OCI-LY7 (cell line): ENCODE measurements around the gene STAT2. TPM values are rescaled to one million over a fixed set of nuclear protein-coding genes. Genes with fewer than 3 reads are reported as not detected.

ENCODE experiments used
- BruUV-seq: library from RNA; stranded (reverse); fragments of 400-500 nt; replicated peaks from 2 replicates; lab custom pipeline; 2021; lab: Mats Ljungman, UMichigan
- CTCF ChIA-PET: fragments of 300-600 bp; sonication (Branson Sonifier 250); formaldehyde crosslinking; loops from one replicate; lab custom pipeline; 2022; ENCODE audit warnings: antibody characterized with exemption; ENCODE audit not compliant: unreplicated experiment; lab: Charles Lee
- POLR2A ChIA-PET: fragments of 300-600 bp; sonication (Branson Sonifier 250); formaldehyde crosslinking; loops from one replicate; lab custom pipeline; 2022; ENCODE audit warnings: antibody characterized with exemption; lab: Charles Lee
- DNase-seq: peaks from one replicate; pipeline ENCODE4 v3.0.0-alpha.2; 2015; ENCODE audit warnings: low spot score
- H2AFZ ChIP-seq: fragments of 200-600 bp; sonication (generic), shearing (Covaris generic); 2 replicates; pipeline ENCODE4 v1.6.1; 2014; ENCODE audit warnings: mild to moderate bottlenecking, antibody characterized with exemption, low read length, moderate library complexity
- H3K27ac ChIP-seq: fragments of 200-600 bp; sonication (generic); 2 replicates; pipeline ENCODE4 v1.5.1; 2014; ENCODE audit warnings: mixed run types, low read depth, mild to moderate bottlenecking, moderate library complexity, low read length, inconsistent platforms; ENCODE audit not compliant: poor library complexity, severe bottlenecking
- H3K36me3 ChIP-seq: fragments of 200-600 bp; sonication (generic); 2 replicates; pipeline ENCODE4 v1.6.1; 2014; ENCODE audit warnings: mild to moderate bottlenecking, antibody characterized with exemption, low read length, moderate library complexity, mixed read lengths; ENCODE audit not compliant: insufficient read depth
- H3K4me1 ChIP-seq: fragments of 200-600 bp; sonication (generic); 2 replicates; pipeline ENCODE4 v1.5.1; 2014; ENCODE audit warnings: mild to moderate bottlenecking, low read length; ENCODE audit not compliant: insufficient read depth, poor library complexity, severe bottlenecking
- H3K4me2 ChIP-seq: fragments of 200-600 bp; sonication (generic); 2 replicates; pipeline ENCODE4 v1.6.1; 2014; ENCODE audit warnings: mild to moderate bottlenecking, low read length
- H3K4me3 ChIP-seq: fragments of 200-600 bp; sonication (generic); 2 replicates; pipeline ENCODE4 v1.5.1; 2014; ENCODE audit warnings: mild to moderate bottlenecking, low read depth, low read length; ENCODE audit not compliant: poor library complexity, severe bottlenecking
- H3K79me2 ChIP-seq: fragments of 200-600 bp; sonication (generic); 2 replicates; pipeline ENCODE4 v1.6.1; 2016; ENCODE audit warnings: low read depth, mild to moderate bottlenecking, low read length, moderate library complexity, mixed read lengths; ENCODE audit not compliant: insufficient read depth
- H3K9me2 ChIP-seq: fragments of 200-600 bp; sonication (generic); 2 replicates; pipeline ENCODE4 v1.6.1; 2016; ENCODE audit warnings: mild to moderate bottlenecking, low read length, mixed read lengths; ENCODE audit not compliant: insufficient read depth
- H3K9me3 ChIP-seq: fragments of 200-600 bp; sonication (generic); 2 replicates; pipeline ENCODE4 v1.6.1; 2014; ENCODE audit warnings: mild to moderate bottlenecking, mixed run types, low read length, mixed read lengths
- H4K20me1 ChIP-seq: fragments of 200-600 bp; sonication (generic); 2 replicates; pipeline ENCODE4 v1.6.1; 2014; ENCODE audit warnings: mild to moderate bottlenecking, antibody characterized with exemption, low read length, moderate library complexity, mixed read lengths; ENCODE audit not compliant: insufficient read depth
- CTCF ChIP-seq: fragments of 200-600 bp; sonication (generic); conservative IDR thresholded peaks from 2 replicates; pipeline ENCODE4 v1.5.1; 2014; ENCODE audit warnings: mild to moderate bottlenecking, antibody characterized with exemption, low read length, moderate library complexity, mixed read lengths
- EZH2phosphoT487 ChIP-seq: fragments of 200-600 bp; sonication (generic); IDR thresholded peaks from 2 replicates; pipeline ENCODE4 v1.6.1; 2018; ENCODE audit warnings: low read depth, borderline replicate concordance, mild to moderate bottlenecking, mixed run types, antibody characterized with exemption, low read length, moderate library complexity, mixed read lengths
- intact Hi-C: fragments of 100-400 bp; cut with micrococcal nuclease; formaldehyde crosslinking; loops from one replicate; pipeline ENCODE4 v1.10.0; 2022; ENCODE audit not compliant: unreplicated experiment
- total RNA-seq, 2 experiments: library from RNA; depleted of rRNA in 1 of 2; stranded (reverse); fragments of >200 nt in 1 of 2; shearing (Covaris generic) in 1 of 2; gene quantifications; 2 replicates each; pipeline ENCODE4 v1.2.3, GENCODE V29; 2014 to 2022

The STAT2 gene
- total RNA-seq, 2 experiments from 2014 or later, result 75.3 to 126 TPM

- peak; percentile 80 for DNase-seq
- TF ChIP-seq EZH2phosphoT487, result no peak
- no peak for TF ChIP-seq CTCF
- H3K79me2 ChIP-seq, result peaks cover 10% of the 10 kb centered on the region; the same call in 1 of the 2 replicates
- H3K36me3 ChIP-seq, result peaks cover 27% of the 10 kb centered on the region
- peak within 1 kb of the TSS; percentile 65 for H3K4me3 ChIP-seq
- intact Hi-C loops, result loop anchor here (2.0 kb wide), 2 partner anchors 22 to 36 kb away; partner anchors contain the start of gene STAT2
- peaks cover 60% of the 10 kb centered on the region for H3K4me1 ChIP-seq
- ChIA-PET CTCF (interaction anchor here (0.6 to 1.5 kb wide), 4 partner anchors 20 to 79 kb away, joined by 4 to 6 read pairs (median 4); partner anchors contain the start of gene STAT2), POLR2A (interaction anchor here (0.7 to 9.4 kb wide), 20 partner anchors 10 to 133 kb away, joined by 3 to 70 read pairs (median 5); partner anchors contain the start of genes CNPY2, RNF41, SPRYD4 and STAT2)
- BruUV-seq, result no TSS peak
- peak within 1 kb of the TSS; percentile 33; the same call in 1 of the 2 replicates for H2AFZ ChIP-seq
- H3K9me3 ChIP-seq, result no peaks in the 10 kb centered on the region
- H4K20me1 ChIP-seq, result no peaks in the 10 kb centered on the region
- peak within 1 kb of the TSS; percentile 92 for H3K4me2 ChIP-seq
- H3K27ac ChIP-seq, result peak within 1 kb of the TSS; percentile 85
- H3K9me2 ChIP-seq, result no peaks in the 10 kb centered on the region
Measured at GRCh38 chr12:56338308-56339157, 21.4 kb downstream of the STAT2 start, which contains the start of gene IL23A. Gene IL23A, plus strand, starts transcription at chr12:56338884. Its CDS starts 161 bp downstream, at chr12:56339045.

GRCh38 chr12:56337753-56338251 is 22.1 kb downstream of the STAT2 start:
- CTCF ChIA-PET, result interaction anchor here (0.8 to 1.5 kb wide), 2 partner anchors 22 kb away, joined by 5 to 6 read pairs; partner anchors contain the start of gene STAT2
- peak overlapping the region; percentile 92 for H3K4me2 ChIP-seq

More at GRCh38 chr12:56337753-56338251, 22.1 kb downstream of the STAT2 start:
- Histone ChIP-seq H3K36me3 (peaks cover 20% of the 10 kb centered on the region), H3K27ac (peak overlapping the region; percentile 85), H3K79me2 (peaks cover 16% of the 10 kb centered on the region; the same call in 1 of the 2 replicates), H4K20me1 (no peaks in the 10 kb centered on the region), H3K4me3 (peak overlapping the region; percentile 65), H3K4me1 (peaks cover 65% of the 10 kb centered on the region), H2AFZ (peak overlapping the region; percentile 26; the same call in 1 of the 2 replicates), H3K9me2 (no peaks in the 10 kb centered on the region), H3K9me3 (no peaks in the 10 kb centered on the region)
- POLR2A ChIA-PET, result interaction anchor here (0.6 to 9.4 kb wide), 22 partner anchors 11 to 148 kb away, joined by 3 to 70 read pairs (median 4); partner anchors contain the start of genes CNPY2, RNF41, SPRYD4 and STAT2
- intact Hi-C loops, result loop anchor here (2.0 kb wide), 2 partner anchors 23 to 37 kb away; partner anchors contain the start of gene STAT2
- BruUV-seq, result no TSS peak
- no peak for DNase-seq
- TF ChIP-seq CTCF, result no peak
- no peak for TF ChIP-seq EZH2phosphoT487
